Adrenal gland (tissue), 5 donors: Measurements from ENCODE around the gene PRELID1.

Experiments
- POLR2A ChIP-seq, 2 donors: fragments of 450-650 bp; IDR thresholded peaks; one replicate each; pipeline ENCODE4 v1.6.1; 2017; ENCODE audit warnings: antibody characterized with exemption in 2 of 2, mild to moderate bottlenecking in 2 of 2, moderate library complexity in 1 of 2
- TF ChIP-seq, protein P1 (sequence below), 6 experiments: fragments of 450-650 bp in 4 of 6; fragments of 200-600 bp in 2 of 6; sonication (generic) in 1 of 6; IDR thresholded peaks; 1 replicate in 5 of 6; 2 replicates in 1 of 6; pipeline versions ENCODE4 v1.5.1 to v1.8.0; 2016 to 2021; ENCODE audit warnings: antibody characterized with exemption in 6 of 6, mild to moderate bottlenecking in 2 of 6, moderate library complexity in 1 of 6
- donor health status: DM: no; HTN: no; CAD: no.

DNA sequence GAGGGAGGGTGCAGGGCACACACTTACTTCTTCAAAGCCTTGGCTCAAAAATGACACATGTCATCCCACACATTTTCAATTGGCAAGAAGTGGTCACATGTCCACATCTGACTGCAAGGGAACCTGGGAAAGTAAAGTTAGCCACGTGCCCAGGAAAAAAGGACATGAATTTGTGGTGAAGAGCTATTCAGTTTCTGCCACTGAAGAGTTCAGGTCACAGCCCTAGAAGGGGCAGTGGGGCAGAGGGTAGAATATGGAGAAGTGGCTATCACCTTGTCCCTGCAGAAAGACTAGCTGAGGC is 52.2 kb downstream of the PRELID1 start:
- TF ChIP-seq, protein P1, sequence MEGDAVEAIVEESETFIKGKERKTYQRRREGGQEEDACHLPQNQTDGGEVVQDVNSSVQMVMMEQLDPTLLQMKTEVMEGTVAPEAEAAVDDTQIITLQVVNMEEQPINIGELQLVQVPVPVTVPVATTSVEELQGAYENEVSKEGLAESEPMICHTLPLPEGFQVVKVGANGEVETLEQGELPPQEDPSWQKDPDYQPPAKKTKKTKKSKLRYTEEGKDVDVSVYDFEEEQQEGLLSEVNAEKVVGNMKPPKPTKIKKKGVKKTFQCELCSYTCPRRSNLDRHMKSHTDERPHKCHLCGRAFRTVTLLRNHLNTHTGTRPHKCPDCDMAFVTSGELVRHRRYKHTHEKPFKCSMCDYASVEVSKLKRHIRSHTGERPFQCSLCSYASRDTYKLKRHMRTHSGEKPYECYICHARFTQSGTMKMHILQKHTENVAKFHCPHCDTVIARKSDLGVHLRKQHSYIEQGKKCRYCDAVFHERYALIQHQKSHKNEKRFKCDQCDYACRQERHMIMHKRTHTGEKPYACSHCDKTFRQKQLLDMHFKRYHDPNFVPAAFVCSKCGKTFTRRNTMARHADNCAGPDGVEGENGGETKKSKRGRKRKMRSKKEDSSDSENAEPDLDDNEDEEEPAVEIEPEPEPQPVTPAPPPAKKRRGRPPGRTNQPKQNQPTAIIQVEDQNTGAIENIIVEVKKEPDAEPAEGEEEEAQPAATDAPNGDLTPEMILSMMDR (IDR thresholded peaks at IDR 0.05): no peak
- TF ChIP-seq POLR2A (IDR thresholded peaks at IDR 0.05): no peak
